ENCODE data around the gene MRPL32. TPM values are rescaled to one million over a fixed set of nuclear protein-coding genes. Genes with fewer than 3 reads are reported as not detected.

The MRPL32 gene
- total RNA-seq, 1 donor from 2014 or later, result 52.6 TPM

- DNase-seq (ENCODE audit: low read depth, low spot score), result no peak
- Mint-ChIP-seq H3K27ac (ENCODE audit: unreplicated experiment) (no peak overlapping the region), H3K36me3 (ENCODE audit: low read depth) (peaks cover 7% of the 10 kb centered on the region), H3K4me1 (no peaks in the 10 kb centered on the region), H3K27me3 (ENCODE audit: low read depth) (no peaks in the 10 kb centered on the region), H3K9me3 (peaks cover 13% of the 10 kb centered on the region), H3K4me3 (no peak overlapping the region)
- TF ChIP-seq CTCF (conservative IDR thresholded peaks at IDR 0.05), result no peak
Measured at GRCh38 chr7:42959549-42959948, 27.4 kb downstream of the MRPL32 start.

- Mint-ChIP-seq H3K4me1 (no peaks in the 10 kb centered on the region), H3K27ac (ENCODE audit: unreplicated experiment) (no peak overlapping the region), H3K9me3 (peaks cover 9% of the 10 kb centered on the region), H3K36me3 (ENCODE audit: low read depth) (peaks cover 7% of the 10 kb centered on the region), H3K4me3 (no peak overlapping the region), H3K27me3 (ENCODE audit: low read depth) (peaks cover 4% of the 10 kb centered on the region)
- DNase-seq (ENCODE audit: low read depth, low spot score), result no peak
- TF ChIP-seq CTCF (conservative IDR thresholded peaks at IDR 0.05), result no peak
Measured at GRCh38 chr7:42960762-42961161, 28.6 kb downstream of the MRPL32 start.

- TF ChIP-seq CTCF (conservative IDR thresholded peaks at IDR 0.05), result no peak
- Mint-ChIP-seq H3K36me3 (ENCODE audit: low read depth) (peaks cover 7% of the 10 kb centered on the region), H3K9me3 (peaks cover 9% of the 10 kb centered on the region), H3K4me1 (no peaks in the 10 kb centered on the region), H3K27me3 (ENCODE audit: low read depth) (peaks cover 4% of the 10 kb centered on the region), H3K4me3 (no peak overlapping the region), H3K27ac (ENCODE audit: unreplicated experiment) (no peak overlapping the region)
- no peak for DNase-seq (ENCODE audit: low read depth, low spot score)
Measured at GRCh38 chr7:42961170-42961569, 29.0 kb downstream of the MRPL32 start.

GRCh38 chr7:42964293-42964692, 32.1 kb downstream of the MRPL32 start:
- Mint-ChIP-seq H3K27me3 (ENCODE audit: low read depth) (peaks cover 6% of the 10 kb centered on the region), H3K4me3 (no peak overlapping the region), H3K9me3 (peaks cover 6% of the 10 kb centered on the region), H3K27ac (ENCODE audit: unreplicated experiment) (no peak overlapping the region), H3K4me1 (no peaks in the 10 kb centered on the region), H3K36me3 (ENCODE audit: low read depth) (peaks cover 5% of the 10 kb centered on the region)
- TF ChIP-seq CTCF (conservative IDR thresholded peaks at IDR 0.05), result no peak
- no peak for DNase-seq (ENCODE audit: low read depth, low spot score)

- no peak overlapping the region for H3K4me3 Mint-ChIP-seq
- TF ChIP-seq CTCF (conservative IDR thresholded peaks at IDR 0.05), result no peak
Measured at GRCh38 chr7:42964849-42965805, 33.0 kb downstream of the MRPL32 start.

More at GRCh38 chr7:42964849-42965805, 33.0 kb downstream of the MRPL32 start:
- peaks cover 6% of the 10 kb centered on the region for H3K9me3 Mint-ChIP-seq
- DNase-seq (ENCODE audit: low read depth, low spot score), result no peak
- H3K27me3 Mint-ChIP-seq (ENCODE audit: low read depth), result peaks cover 6% of the 10 kb centered on the region
- H3K27ac Mint-ChIP-seq (ENCODE audit: unreplicated experiment), result no peak overlapping the region
- no peaks in the 10 kb centered on the region for H3K36me3 Mint-ChIP-seq (ENCODE audit: low read depth)
- no peaks in the 10 kb centered on the region for H3K4me1 Mint-ChIP-seq
